ENCODE data around the gene VTN. TPM values are rescaled to one million over a fixed set of nuclear protein-coding genes. Genes with fewer than 3 reads are reported as not detected.

VTN gene
- total RNA-seq, 1 experiment from 2014 or later = not detected

GRCh38 chr17:28405632-28406472, 35.7 kb upstream of the VTN start, which contains the start of gene SLC46A1:
Gene SLC46A1, minus strand, starts transcription at chr17:28406212. Its CDS starts 98 bp downstream, at chr17:28406114.
- Mint-ChIP-seq H3K27me3 (ENCODE audit: unreplicated experiment) (peaks cover 25% of the 10 kb centered on the region), H3K9me3 (ENCODE audit: low read depth, unreplicated experiment) (no peaks in the 10 kb centered on the region), H3K4me3 (ENCODE audit: low read depth, unreplicated experiment) (peak within 1 kb of the TSS; percentile 86), H3K36me3 (ENCODE audit: insufficient read depth, unreplicated experiment) (peaks cover 15% of the 10 kb centered on the region), H3K27ac (ENCODE audit: unreplicated experiment) (no peak within 1 kb of the TSS), H3K4me1 (ENCODE audit: low read depth, unreplicated experiment) (no peaks in the 10 kb centered on the region)
- TF ChIP-seq CTCF (IDR thresholded peaks at IDR 0.05; ENCODE audit: unreplicated experiment) = no peak
- intact Hi-C loops (cut with micrococcal nuclease; ENCODE audit: unreplicated experiment) = no loop called here
- no TSS peak for BruUV-seq (replicated peaks)
- DNase-seq = peak; percentile 64
- CTCF ChIA-PET = interaction anchor here (1.9 kb wide), 1 partner anchor 10 kb away, joined by 8 read pairs; no protein-coding TSS in a partner anchor

- Mint-ChIP-seq H3K27me3 (ENCODE audit: unreplicated experiment) (peaks cover 17% of the 10 kb centered on the region), H3K4me3 (ENCODE audit: low read depth, unreplicated experiment) (peak overlapping the region; percentile 86), H3K27ac (ENCODE audit: unreplicated experiment) (no peak overlapping the region), H3K36me3 (ENCODE audit: insufficient read depth, unreplicated experiment) (peaks cover 15% of the 10 kb centered on the region), H3K4me1 (ENCODE audit: low read depth, unreplicated experiment) (no peaks in the 10 kb centered on the region), H3K9me3 (ENCODE audit: low read depth, unreplicated experiment) (no peaks in the 10 kb centered on the region)
- no peak for TF ChIP-seq CTCF (IDR thresholded peaks at IDR 0.05; ENCODE audit: unreplicated experiment)
- BruUV-seq (replicated peaks) = no TSS peak
- DNase-seq = no peak
- CTCF ChIA-PET = interaction anchor here (1.9 kb wide), 1 partner anchor 11 kb away, joined by 8 read pairs; no protein-coding TSS in a partner anchor
- intact Hi-C loops (cut with micrococcal nuclease; ENCODE audit: unreplicated experiment) = no loop called here
Observed at GRCh38 chr17:28404812-28405570, 34.9 kb upstream of the VTN start.

GRCh38 chr17:28404461-28404811, 34.3 kb upstream of the VTN start:
- Mint-ChIP-seq H3K27me3 (ENCODE audit: unreplicated experiment) (peaks cover 14% of the 10 kb centered on the region), H3K4me3 (ENCODE audit: low read depth, unreplicated experiment) (no peak overlapping the region), H3K36me3 (ENCODE audit: insufficient read depth, unreplicated experiment) (peaks cover 15% of the 10 kb centered on the region), H3K9me3 (ENCODE audit: low read depth, unreplicated experiment) (no peaks in the 10 kb centered on the region), H3K27ac (ENCODE audit: unreplicated experiment) (no peak overlapping the region), H3K4me1 (ENCODE audit: low read depth, unreplicated experiment) (no peaks in the 10 kb centered on the region)
- CTCF ChIA-PET = interaction anchor here (1.9 kb wide), 1 partner anchor 12 kb away, joined by 8 read pairs; no protein-coding TSS in a partner anchor
- no peak for DNase-seq
- BruUV-seq (replicated peaks) = TSS peak; percentile 28
- intact Hi-C loops (cut with micrococcal nuclease; ENCODE audit: unreplicated experiment) = no loop called here
- no peak for TF ChIP-seq CTCF (IDR thresholded peaks at IDR 0.05; ENCODE audit: unreplicated experiment)

GRCh38 chr17:28404007-28404406, 33.9 kb upstream of the VTN start:
- intact Hi-C loops (cut with micrococcal nuclease; ENCODE audit: unreplicated experiment) = no loop called here
- no peak overlapping the region for H3K27ac Mint-ChIP-seq (ENCODE audit: unreplicated experiment)
- H3K27me3 Mint-ChIP-seq (ENCODE audit: unreplicated experiment) = peaks cover 13% of the 10 kb centered on the region
- H3K4me3 Mint-ChIP-seq (ENCODE audit: low read depth, unreplicated experiment) = no peak overlapping the region
- DNase-seq = no peak
- no peak for TF ChIP-seq CTCF (IDR thresholded peaks at IDR 0.05; ENCODE audit: unreplicated experiment)
- no TSS peak for BruUV-seq (replicated peaks)
- CTCF ChIA-PET = interaction anchor here (1.9 kb wide), 1 partner anchor 12 kb away, joined by 8 read pairs; no protein-coding TSS in a partner anchor
- peaks cover 15% of the 10 kb centered on the region for H3K36me3 Mint-ChIP-seq (ENCODE audit: insufficient read depth, unreplicated experiment)
- no peaks in the 10 kb centered on the region for H3K4me1 Mint-ChIP-seq (ENCODE audit: low read depth, unreplicated experiment)
- H3K9me3 Mint-ChIP-seq (ENCODE audit: low read depth, unreplicated experiment) = no peaks in the 10 kb centered on the region

All from Calu3 (cell line).